HG03354 (cell line): ENCODE results near the gene FAM89A.
"Not testable (repeated sequence)": the region's sequence is repeated elsewhere in the genome, so short reads cannot be mapped to it uniquely, and the experiment has no call there.

ENCODE experiments used
- ATAC-seq: cut with Tn5 transposase; IDR thresholded peaks from one replicate; pipeline ENCODE4 v1.9.1; 2021; ENCODE audit warnings: mild to moderate bottlenecking; ENCODE audit not compliant: unreplicated experiment, poor library complexity, severe bottlenecking

Gene FAM89A

GRCh38 chr1:231058416-231059109, 18.5 kb upstream of the FAM89A start:
- ATAC-seq: no peak

GRCh38 chr1:231057410-231057809, 17.4 kb upstream of the FAM89A start:
- ATAC-seq: no peak

GRCh38 chr1:231055271-231055670, 15.2 kb upstream of the FAM89A start:
- ATAC-seq: no peak

GRCh38 chr1:231053493-231054162, 13.6 kb upstream of the FAM89A start:
- peak; percentile 62 for ATAC-seq

GRCh38 chr1:231052777-231053176, 12.7 kb upstream of the FAM89A start:
- no peak for ATAC-seq

- not testable (repeated sequence) for ATAC-seq
Observed at GRCh38 chr1:231050932-231051331, 10.9 kb upstream of the FAM89A start.

- no peak for ATAC-seq
Observed at GRCh38 chr1:231050395-231050794, 10.3 kb upstream of the FAM89A start.

GRCh38 chr1:231049121-231049979, 9.3 kb upstream of the FAM89A start:
- no peak for ATAC-seq

- not testable (repeated sequence) for ATAC-seq
Observed at GRCh38 chr1:231048419-231048818, 8.4 kb upstream of the FAM89A start.

- ATAC-seq: not testable (repeated sequence)
Observed at GRCh38 chr1:231047529-231047928, 7.5 kb upstream of the FAM89A start.

GRCh38 chr1:231046730-231047395, 6.8 kb upstream of the FAM89A start:
- no peak for ATAC-seq

- not testable (repeated sequence) for ATAC-seq
Observed at GRCh38 chr1:231045921-231046729, 6.1 kb upstream of the FAM89A start.

- no peak for ATAC-seq
Observed at GRCh38 chr1:231045286-231045685, 5.2 kb upstream of the FAM89A start.

GRCh38 chr1:231044588-231044987, 4.5 kb upstream of the FAM89A start:
- no peak for ATAC-seq

GRCh38 chr1:231041719-231042261, 1.7 kb upstream of the FAM89A start:
- no peak for ATAC-seq

- no peak for ATAC-seq
Observed at GRCh38 chr1:231040800-231041718, 1.0 kb upstream of the FAM89A start.

- ATAC-seq: peak; percentile 52
Observed at GRCh38 chr1:231039161-231040018, 664 bp downstream of the FAM89A start.
